DOHH2 (cell line): ENCODE results near the gene DKK1.

ENCODE experiments used
- H3F3A ChIP-seq: fragments of 200-600 bp; sonication (generic), shearing (Covaris generic); 2 replicates; pipeline ENCODE4 v1.6.0; 2016; ENCODE audit warnings: antibody characterized with exemption, mild to moderate bottlenecking; ENCODE audit not compliant: control insufficient read depth, insufficient read depth
- H3K27ac ChIP-seq: fragments of 200-600 bp; sonication (generic); 2 replicates; pipeline ENCODE4 v1.5.1; 2014; ENCODE audit warnings: low read depth, mild to moderate bottlenecking, low read length, moderate library complexity
- H3K27me3 ChIP-seq: fragments of 200-600 bp; sonication (generic); 2 replicates; pipeline ENCODE4 v1.6.1; 2014; ENCODE audit warnings: mild to moderate bottlenecking, low read length, mixed read lengths; ENCODE audit not compliant: control insufficient read depth
- H3K36me3 ChIP-seq: fragments of 200-600 bp; sonication (generic); 2 replicates; pipeline ENCODE4 v1.6.1; 2014; ENCODE audit warnings: mild to moderate bottlenecking, low read length, moderate library complexity, mixed read lengths; ENCODE audit not compliant: control insufficient read depth
- H3K4me1 ChIP-seq: fragments of 200-600 bp; sonication (generic); 2 replicates; pipeline ENCODE4 v1.6.1; 2014; ENCODE audit warnings: mild to moderate bottlenecking, low read length, mixed read lengths; ENCODE audit not compliant: control insufficient read depth
- H3K4me2 ChIP-seq: fragments of 200-600 bp; sonication (generic); 2 replicates; pipeline ENCODE4 v1.6.0; 2014; ENCODE audit warnings: mild to moderate bottlenecking, low read length, moderate library complexity
- H3K4me3 ChIP-seq: fragments of 200-600 bp; sonication (generic); 2 replicates; pipeline ENCODE4 v1.5.1; 2014; ENCODE audit warnings: mild to moderate bottlenecking, low read length, mixed read lengths
- H3K79me2 ChIP-seq: fragments of 200-600 bp; sonication (generic); 2 replicates; pipeline ENCODE4 v1.6.1; 2014; ENCODE audit warnings: mild to moderate bottlenecking, low read length, mixed read lengths; ENCODE audit not compliant: control insufficient read depth
- H3K9me2 ChIP-seq: fragments of 200-600 bp; sonication (generic); replicated peaks from 2 replicates; pipeline ENCODE4 v1.6.1; 2014; ENCODE audit warnings: mild to moderate bottlenecking, low read length, mixed read lengths; ENCODE audit not compliant: control insufficient read depth
- H3K9me3 ChIP-seq: fragments of 200-600 bp; sonication (generic); 2 replicates; pipeline ENCODE4 v1.6.1; 2014; ENCODE audit warnings: antibody characterized with exemption, low read length, mixed read lengths; ENCODE audit not compliant: control insufficient read depth, insufficient read depth
- H4K20me1 ChIP-seq: fragments of 200-600 bp; sonication (generic); 2 replicates; pipeline ENCODE4 v1.6.0; 2014; ENCODE audit warnings: low read depth, mild to moderate bottlenecking, antibody characterized with exemption, low read length, moderate library complexity; ENCODE audit not compliant: control insufficient read depth, insufficient read depth
- CTCF ChIP-seq: fragments of 200-600 bp; sonication (generic); IDR thresholded peaks from one replicate; pipeline ENCODE4 v1.5.1; 2014; ENCODE audit warnings: antibody characterized with exemption, mild to moderate bottlenecking, low read depth, low read length; ENCODE audit not compliant: poor library complexity, severe bottlenecking
- EZH2phosphoT487 ChIP-seq: fragments of 200-600 bp; sonication (generic); IDR thresholded peaks from 2 replicates; pipeline ENCODE4 v1.6.1; 2017; ENCODE audit warnings: borderline replicate concordance, mild to moderate bottlenecking, antibody characterized with exemption, low read length, moderate library complexity, mixed read lengths

The DKK1 gene

GRCh38 chr10:52284416-52285013 is 29.6 kb upstream of the DKK1 start:
- TF ChIP-seq EZH2phosphoT487 = no peak
- no peak for TF ChIP-seq CTCF
- H3K27ac ChIP-seq = peak overlapping the region; percentile 74

GRCh38 chr10:52287866-52288265 is 26.2 kb upstream of the DKK1 start:
- H3K27ac ChIP-seq = no peak overlapping the region
- TF ChIP-seq EZH2phosphoT487 (no peak), CTCF (no peak)
- H4K20me1 ChIP-seq = no peaks in the 10 kb centered on the region
- no peak overlapping the region for H3K4me3 ChIP-seq
- H3K79me2 ChIP-seq = no peaks in the 10 kb centered on the region
- H3K9me2 ChIP-seq = no peaks in the 10 kb centered on the region
- H3K4me2 ChIP-seq = no peak overlapping the region
- peaks cover 10% of the 10 kb centered on the region; the same call in 1 of the 2 replicates for H3F3A ChIP-seq
- H3K27me3 ChIP-seq = no peaks in the 10 kb centered on the region
- H3K9me3 ChIP-seq = no peaks in the 10 kb centered on the region
- H3K4me1 ChIP-seq = peaks cover 47% of the 10 kb centered on the region
- H3K36me3 ChIP-seq = no peaks in the 10 kb centered on the region

More at GRCh38 chr10:52284416-52285013, 29.6 kb upstream of the DKK1 start:
- Histone ChIP-seq H3K4me2 (peak overlapping the region; percentile 71), H3K27me3 (no peaks in the 10 kb centered on the region), H3K9me2 (no peaks in the 10 kb centered on the region), H3K36me3 (no peaks in the 10 kb centered on the region), H3K79me2 (no peaks in the 10 kb centered on the region), H3K4me1 (peaks cover 55% of the 10 kb centered on the region), H4K20me1 (no peaks in the 10 kb centered on the region), H3K9me3 (no peaks in the 10 kb centered on the region), H3F3A (peaks cover 7% of the 10 kb centered on the region; the same call in 1 of the 2 replicates), H3K4me3 (peak overlapping the region; percentile 56)

GRCh38 chr10:52297747-52298146 is 16.3 kb upstream of the DKK1 start:
- no peaks in the 10 kb centered on the region for H3K9me3 ChIP-seq
- H3F3A ChIP-seq = 0 out of 2 replicates have a peak, but pooled peaks cover 4% of the 10 kb centered on the region

More at GRCh38 chr10:52297747-52298146, 16.3 kb upstream of the DKK1 start:
- no peaks in the 10 kb centered on the region for H3K27me3 ChIP-seq
- no peak for TF ChIP-seq CTCF
- H3K36me3 ChIP-seq = no peaks in the 10 kb centered on the region
- no peak overlapping the region for H3K4me2 ChIP-seq
- no peaks in the 10 kb centered on the region for H4K20me1 ChIP-seq
- H3K4me3 ChIP-seq = no peak overlapping the region
- no peaks in the 10 kb centered on the region for H3K79me2 ChIP-seq
- no peaks in the 10 kb centered on the region for H3K9me2 ChIP-seq
- no peak overlapping the region for H3K27ac ChIP-seq
- H3K4me1 ChIP-seq = no peaks in the 10 kb centered on the region
